WTC11 (cell line): Measurements from ENCODE around the gene SPATA9. TPM values are rescaled to one million over a fixed set of nuclear protein-coding genes. Genes with fewer than 3 reads are reported as not detected.

Experiments used
- ATAC-seq: fragments of 200-7000 bp; cut with Tn5 transposase; 2 replicates; pipeline ENCODE4 v1.10.0; 2021; ENCODE audit warnings: mild to moderate bottlenecking, moderate library complexity
- CTCF ChIA-PET: fragments of 300-600 bp; sonication (Branson Sonifier 250); formaldehyde crosslinking; loops from one replicate; lab custom pipeline; 2021; ENCODE audit warnings: antibody characterized with exemption; lab: Charles Lee
- POLR2A ChIA-PET: fragments of 350-600 bp; sonication (Branson Sonifier 250); formaldehyde crosslinking; loops from one replicate; lab custom pipeline; 2021; ENCODE audit warnings: antibody characterized with exemption; lab: Charles Lee
- DNase-seq: peaks from one replicate; pipeline ENCODE4 v3.0.0; 2021; ENCODE audit warnings: low spot score
- H3K27ac Mint-ChIP-seq: 2 replicates; pipeline ENCODE4 v1.8.0; 2021; ENCODE audit warnings: mixed read lengths
- H3K27me3 Mint-ChIP-seq: 2 replicates; pipeline ENCODE4 v1.8.0; 2021; ENCODE audit warnings: low read depth, mild to moderate bottlenecking, moderate library complexity, mixed read lengths
- H3K36me3 Mint-ChIP-seq: 2 replicates; pipeline ENCODE4 v1.8.0; 2021; ENCODE audit warnings: mixed read lengths
- H3K4me1 Mint-ChIP-seq: 2 replicates; pipeline ENCODE4 v1.8.0; 2022; ENCODE audit warnings: mixed read lengths
- H3K4me3 Mint-ChIP-seq: 2 replicates; pipeline ENCODE4 v1.8.0; 2021; ENCODE audit warnings: mild to moderate bottlenecking, moderate library complexity, mixed read lengths
- H3K9me3 Mint-ChIP-seq: 2 replicates; pipeline ENCODE4 v1.8.0; 2021; ENCODE audit warnings: mixed read lengths
- CREB1 ChIP-seq: sonication (generic); formaldehyde crosslinking; IDR thresholded peaks from 2 replicates; pipeline ENCODE4 v1.8.0; 2023; ENCODE audit warnings: mild to moderate bottlenecking, missing genetic modification reagents
- ERG ChIP-seq: fragments of 250-450 bp; sonication (Bioruptor Pico); IDR thresholded peaks from 2 replicates; pipeline ENCODE4 v1.8.0; 2021; ENCODE audit warnings: mild to moderate bottlenecking
- FOXK1 ChIP-seq: sonication (generic); formaldehyde crosslinking; IDR thresholded peaks from 2 replicates; pipeline ENCODE4 v1.8.0; 2022; ENCODE audit warnings: mild to moderate bottlenecking, moderate library complexity, missing genetic modification reagents
- FOXP1 ChIP-seq: sonication (generic); formaldehyde crosslinking; IDR thresholded peaks from 2 replicates; pipeline ENCODE4 v1.8.0; 2022; ENCODE audit warnings: missing genetic modification reagents, mild to moderate bottlenecking, moderate library complexity, borderline replicate concordance
- GABPB1 ChIP-seq: sonication (generic); formaldehyde crosslinking; IDR thresholded peaks from 2 replicates; pipeline ENCODE4 v1.8.1; 2023; ENCODE audit warnings: mild to moderate bottlenecking, missing genetic modification reagents
- GRHL2 ChIP-seq: fragments of 250-450 bp; sonication (Bioruptor Pico); IDR thresholded peaks from 2 replicates; pipeline ENCODE4 v1.8.0; 2022; ENCODE audit warnings: mild to moderate bottlenecking, moderate library complexity; ENCODE audit not compliant: insufficient replicate concordance, severe bottlenecking
- GTF2I ChIP-seq: fragments of 250-450 bp; sonication (Bioruptor Pico); conservative IDR thresholded peaks from 2 replicates; pipeline ENCODE4 v1.4.0; 2021; ENCODE audit warnings: mild to moderate bottlenecking
- RELA ChIP-seq: sonication (generic); formaldehyde crosslinking; IDR thresholded peaks from 2 replicates; pipeline ENCODE4 v1.8.1; 2022; ENCODE audit warnings: missing genetic modification reagents, mild to moderate bottlenecking, borderline replicate concordance
- SMAD3 ChIP-seq: sonication (generic); formaldehyde crosslinking; IDR thresholded peaks from 2 replicates; pipeline ENCODE4 v1.8.0; 2022; ENCODE audit warnings: missing genetic modification reagents, mild to moderate bottlenecking, borderline replicate concordance
- SP1 ChIP-seq: sonication (generic); formaldehyde crosslinking; conservative IDR thresholded peaks from 2 replicates; pipeline ENCODE4 v1.8.1; 2022; ENCODE audit warnings: missing genetic modification reagents
- ZNF281 ChIP-seq: sonication (generic); formaldehyde crosslinking; IDR thresholded peaks from 2 replicates; pipeline ENCODE4 v1.8.0; 2023; ENCODE audit warnings: mild to moderate bottlenecking, missing genetic modification reagents
- total RNA-seq: library from RNA; stranded (reverse); gene quantifications from 3 replicates; pipeline ENCODE4 v1.2.3, GENCODE V29; 2021
- TF ChIP-seq, protein P1 (sequence below): fragments of 250-450 bp; sonication (Bioruptor Pico); IDR thresholded peaks from 2 replicates; pipeline ENCODE4 v1.9.0; 2021; ENCODE audit warnings: mild to moderate bottlenecking
- TF ChIP-seq, protein P2 (sequence below): sonication (generic); formaldehyde crosslinking; IDR thresholded peaks from 2 replicates; pipeline ENCODE4 v1.8.1; 2022; ENCODE audit warnings: low read depth, mild to moderate bottlenecking, moderate library complexity, missing genetic modification reagents, borderline replicate concordance
- TF ChIP-seq, protein P3 (sequence below): fragments of 250-450 bp; sonication (Bioruptor Pico); IDR thresholded peaks from 2 replicates; pipeline ENCODE4 v1.9.0; 2021; ENCODE audit warnings: mild to moderate bottlenecking
- TF ChIP-seq, protein P4 (sequence below): fragments of 250-450 bp; sonication (Bioruptor Pico); conservative IDR thresholded peaks from 2 replicates; pipeline ENCODE4 v1.9.0; 2021; ENCODE audit warnings: mild to moderate bottlenecking

SPATA9 gene
- total RNA-seq, 1 experiment from 2014 or later: not detected

DNA sequence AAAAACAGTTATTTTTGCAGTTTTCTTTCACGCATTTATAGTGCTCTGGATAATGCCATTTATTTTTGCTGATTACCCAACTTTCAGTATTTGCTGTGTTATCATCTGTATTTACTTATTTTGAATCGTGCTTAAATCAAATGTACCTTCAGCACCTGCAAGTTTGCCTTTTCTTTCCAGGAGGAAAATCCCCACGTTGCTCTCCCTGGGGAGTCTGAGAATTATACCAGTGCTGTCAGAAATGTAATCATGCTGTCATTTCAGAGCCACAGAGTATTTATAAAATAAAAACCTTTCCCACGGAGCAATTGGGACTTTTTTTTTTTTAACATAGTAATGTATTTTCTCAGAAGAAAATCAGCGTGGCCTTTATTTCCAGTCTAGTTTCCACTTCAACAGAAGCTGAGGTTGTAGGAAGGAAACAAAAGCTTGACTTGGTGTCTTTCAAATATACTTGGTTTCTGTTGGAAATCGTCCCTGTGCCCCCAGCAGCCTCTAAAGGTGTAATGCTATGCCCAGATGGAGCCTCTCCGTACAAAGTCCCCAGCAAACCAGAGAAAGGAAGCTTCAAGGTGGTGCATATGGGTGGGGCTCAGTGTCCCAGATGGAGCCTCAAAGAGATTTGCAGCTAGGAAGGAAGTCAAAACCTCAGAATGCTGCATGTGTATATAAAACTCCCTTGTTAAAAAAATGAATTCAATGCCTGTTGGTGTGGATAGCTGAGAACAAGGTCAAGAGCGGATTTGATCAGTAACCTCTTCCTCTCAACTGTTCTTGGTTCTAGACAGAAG, 60.8 kb downstream of the SPATA9 start:
- Mint-ChIP-seq H3K27me3 (peaks cover 60% of the 10 kb centered on the region), H3K4me3 (peak overlapping the region; percentile 63), H3K36me3 (no peaks in the 10 kb centered on the region; the same call in 1 of the 2 replicates), H3K4me1 (peaks cover 25% of the 10 kb centered on the region), H3K9me3 (peaks cover 13% of the 10 kb centered on the region), H3K27ac (no peak overlapping the region)
- no peak for ATAC-seq
- TF ChIP-seq, protein P1, sequence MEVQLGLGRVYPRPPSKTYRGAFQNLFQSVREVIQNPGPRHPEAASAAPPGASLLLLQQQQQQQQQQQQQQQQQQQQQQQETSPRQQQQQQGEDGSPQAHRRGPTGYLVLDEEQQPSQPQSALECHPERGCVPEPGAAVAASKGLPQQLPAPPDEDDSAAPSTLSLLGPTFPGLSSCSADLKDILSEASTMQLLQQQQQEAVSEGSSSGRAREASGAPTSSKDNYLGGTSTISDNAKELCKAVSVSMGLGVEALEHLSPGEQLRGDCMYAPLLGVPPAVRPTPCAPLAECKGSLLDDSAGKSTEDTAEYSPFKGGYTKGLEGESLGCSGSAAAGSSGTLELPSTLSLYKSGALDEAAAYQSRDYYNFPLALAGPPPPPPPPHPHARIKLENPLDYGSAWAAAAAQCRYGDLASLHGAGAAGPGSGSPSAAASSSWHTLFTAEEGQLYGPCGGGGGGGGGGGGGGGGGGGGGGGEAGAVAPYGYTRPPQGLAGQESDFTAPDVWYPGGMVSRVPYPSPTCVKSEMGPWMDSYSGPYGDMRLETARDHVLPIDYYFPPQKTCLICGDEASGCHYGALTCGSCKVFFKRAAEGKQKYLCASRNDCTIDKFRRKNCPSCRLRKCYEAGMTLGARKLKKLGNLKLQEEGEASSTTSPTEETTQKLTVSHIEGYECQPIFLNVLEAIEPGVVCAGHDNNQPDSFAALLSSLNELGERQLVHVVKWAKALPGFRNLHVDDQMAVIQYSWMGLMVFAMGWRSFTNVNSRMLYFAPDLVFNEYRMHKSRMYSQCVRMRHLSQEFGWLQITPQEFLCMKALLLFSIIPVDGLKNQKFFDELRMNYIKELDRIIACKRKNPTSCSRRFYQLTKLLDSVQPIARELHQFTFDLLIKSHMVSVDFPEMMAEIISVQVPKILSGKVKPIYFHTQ (CRISPR knock-in tag): no peak
- TF ChIP-seq CREB1 (no peak), RELA (CRISPR knock-in tag) (no peak), SP1 (CRISPR knock-in tag) (no peak), ZNF281 (CRISPR knock-in tag) (no peak), ERG (CRISPR knock-in tag) (no peak), FOXP1 (CRISPR knock-in tag) (no peak), GTF2I (CRISPR knock-in tag) (no peak), GABPB1 (no peak), GRHL2 (CRISPR knock-in tag) (no peak), SMAD3 (CRISPR knock-in tag) (no peak), FOXK1 (CRISPR knock-in tag) (no peak)
- TF ChIP-seq, protein P2, sequence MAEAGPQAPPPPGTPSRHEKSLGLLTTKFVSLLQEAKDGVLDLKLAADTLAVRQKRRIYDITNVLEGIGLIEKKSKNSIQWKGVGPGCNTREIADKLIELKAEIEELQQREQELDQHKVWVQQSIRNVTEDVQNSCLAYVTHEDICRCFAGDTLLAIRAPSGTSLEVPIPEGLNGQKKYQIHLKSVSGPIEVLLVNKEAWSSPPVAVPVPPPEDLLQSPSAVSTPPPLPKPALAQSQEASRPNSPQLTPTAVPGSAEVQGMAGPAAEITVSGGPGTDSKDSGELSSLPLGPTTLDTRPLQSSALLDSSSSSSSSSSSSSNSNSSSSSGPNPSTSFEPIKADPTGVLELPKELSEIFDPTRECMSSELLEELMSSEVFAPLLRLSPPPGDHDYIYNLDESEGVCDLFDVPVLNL: no peak
- TF ChIP-seq, protein P3, sequence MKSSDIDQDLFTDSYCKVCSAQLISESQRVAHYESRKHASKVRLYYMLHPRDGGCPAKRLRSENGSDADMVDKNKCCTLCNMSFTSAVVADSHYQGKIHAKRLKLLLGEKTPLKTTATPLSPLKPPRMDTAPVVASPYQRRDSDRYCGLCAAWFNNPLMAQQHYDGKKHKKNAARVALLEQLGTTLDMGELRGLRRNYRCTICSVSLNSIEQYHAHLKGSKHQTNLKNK (CRISPR knock-in tag): no peak
- TF ChIP-seq, protein P4, sequence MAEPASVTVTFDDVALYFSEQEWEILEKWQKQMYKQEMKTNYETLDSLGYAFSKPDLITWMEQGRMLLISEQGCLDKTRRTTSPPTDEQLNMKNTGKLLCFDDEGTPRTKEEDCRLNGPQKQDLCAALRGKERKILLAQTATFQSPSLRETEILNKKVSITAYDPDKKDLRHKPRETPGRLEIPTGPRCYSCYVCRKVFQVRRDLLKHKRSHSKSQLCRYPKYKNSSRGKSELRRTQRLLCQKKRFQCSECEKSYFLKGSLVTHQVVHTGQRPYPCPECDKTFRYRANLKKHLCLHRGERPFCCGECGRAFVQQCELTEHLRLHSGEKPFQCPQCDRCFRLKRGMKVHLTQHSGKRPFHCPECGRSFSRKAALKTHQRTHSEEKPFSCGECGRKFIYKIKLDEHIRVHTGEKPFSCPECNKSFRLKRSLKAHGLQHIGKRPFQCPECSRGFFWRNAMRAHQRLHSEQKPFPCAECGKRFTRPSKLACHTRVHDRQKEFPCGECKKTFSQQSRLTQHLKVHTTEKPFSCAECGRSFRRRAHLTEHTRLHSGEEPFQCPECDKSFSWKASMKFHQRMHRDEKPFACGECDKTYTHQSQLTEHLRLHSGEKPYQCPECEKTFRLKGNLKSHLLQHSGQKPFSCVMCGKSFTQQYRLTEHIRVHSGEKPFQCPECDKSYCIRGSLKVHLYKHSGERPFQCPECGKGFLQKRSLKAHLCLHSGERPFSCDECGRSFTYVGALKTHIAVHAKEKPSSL (CRISPR knock-in tag): no peak
- no peak for DNase-seq
- ChIA-PET POLR2A (no interaction called here), CTCF (interaction anchor here (0.7 kb wide), 1 partner anchor 562 kb away, joined by 3 read pairs; no protein-coding TSS in a partner anchor)
